Activated CD4-positive, alpha-beta T cell treated with anti-CD3 and anti-CD28 coated beads for 24 hours (primary cell): ENCODE results near the gene AWAT1.
"Not testable (repeated sequence)": the region's sequence is repeated elsewhere in the genome, so short reads cannot be mapped to it uniquely, and the experiment has no call there.

Experiments used
- DNase-seq, 2 donors: peaks; one replicate each; pipeline ENCODE4 v3.0.0-alpha.2; 2020; ENCODE audit warnings: low read depth in 2 of 2

Gene AWAT1

GRCh38 chrX:70262952-70263567 lies 28.6 kb downstream of the AWAT1 start:
- peak in 1 of 2 donors; percentile 3 for DNase-seq

- DNase-seq = no peak
Observed at GRCh38 chrX:70264784-70265183, 30.3 kb downstream of the AWAT1 start.

- DNase-seq = no peak
Observed at GRCh38 chrX:70268034-70268433, 33.6 kb downstream of the AWAT1 start, which contains the start of gene ARR3. Gene ARR3, plus strand, starts transcription at chrX:70268334. Its CDS starts 1,052 bp downstream, at chrX:70269386.

- not testable (repeated sequence) for DNase-seq
Observed at GRCh38 chrX:70274029-70274428, 39.6 kb downstream of the AWAT1 start.

- DNase-seq = no peak
Observed at GRCh38 chrX:70279081-70279480, 44.6 kb downstream of the AWAT1 start.

GRCh38 chrX:70280573-70280972 lies 46.1 kb downstream of the AWAT1 start:
- no peak for DNase-seq

GRCh38 chrX:70281951-70282350 lies 47.5 kb downstream of the AWAT1 start, which contains the start of gene RAB41:
Gene RAB41, plus strand, starts transcription at chrX:70282172. Its CDS starts 46 bp downstream, at chrX:70282218.
- DNase-seq = no peak

GRCh38 chrX:70289168-70289792 lies 54.8 kb downstream of the AWAT1 start:
- DNase-seq = no peak
